ENCODE data around the gene GPR55. TPM values are rescaled to one million over a fixed set of nuclear protein-coding genes. Genes with fewer than 3 reads are reported as not detected.

GPR55 gene
- total RNA-seq, 3 donors from 2014 or later: 1.2 to 1.6 (median 1.5) TPM

DNA sequence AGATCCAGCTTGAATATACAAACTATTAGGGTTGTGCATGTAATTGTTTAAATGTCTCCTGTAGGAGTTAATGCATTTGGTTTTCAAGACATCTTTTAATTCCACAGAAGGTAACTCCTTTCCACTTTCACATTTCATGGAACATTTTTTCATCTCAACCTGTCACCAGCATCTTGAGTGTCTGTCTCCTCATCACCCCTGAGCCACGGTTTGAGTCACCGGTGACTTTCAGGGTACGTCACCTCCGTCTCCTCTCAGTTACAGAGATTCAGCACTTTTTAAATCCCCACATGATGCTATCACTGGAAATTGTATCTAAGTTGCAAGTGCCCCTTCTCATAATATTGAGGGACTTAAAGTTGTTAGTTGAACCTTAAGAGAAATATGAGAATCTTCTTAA is 25.3 kb downstream of the GPR55 start:
- Mint-ChIP-seq H3K27me3 (ENCODE audit: low read depth) (peaks cover 18% of the 10 kb centered on the region), H3K4me3 (no peak overlapping the region), H3K9me3 (no peaks in the 10 kb centered on the region), H3K36me3 (ENCODE audit: insufficient read depth) (no peaks in the 10 kb centered on the region), H3K4me1 (ENCODE audit: low read depth) (peaks cover 18% of the 10 kb centered on the region)
- DNase-seq (no peak), ATAC-seq (peak; percentile 83 to 85)

DNA sequence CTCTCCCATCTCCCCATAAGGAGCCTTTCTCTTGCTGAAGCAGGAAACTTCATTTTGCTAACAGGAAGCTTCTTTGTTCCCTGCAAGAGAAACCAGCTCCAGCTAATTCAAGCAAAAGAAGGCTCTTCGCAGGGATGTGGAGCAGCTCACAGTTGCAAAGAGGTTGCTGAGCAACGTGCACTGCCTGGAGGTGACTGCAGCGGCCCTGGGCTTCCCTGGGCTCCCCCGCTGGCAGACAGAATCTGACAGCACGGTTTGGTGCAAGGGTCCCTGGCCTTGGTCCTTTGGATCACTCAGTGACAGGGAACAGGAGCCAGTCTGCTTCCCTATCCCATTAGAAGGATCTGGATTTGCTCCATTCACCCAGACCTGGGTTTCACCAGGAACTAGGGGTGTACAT is 25.8 kb downstream of the GPR55 start:
- H3K4me1 Mint-ChIP-seq (ENCODE audit: low read depth): peaks cover 18% of the 10 kb centered on the region
- H3K9me3 Mint-ChIP-seq: no peaks in the 10 kb centered on the region
- H3K27me3 Mint-ChIP-seq (ENCODE audit: low read depth): peaks cover 20% of the 10 kb centered on the region
- H3K4me3 Mint-ChIP-seq: no peak overlapping the region
- no peak for ATAC-seq
- no peak for DNase-seq
- no peaks in the 10 kb centered on the region for H3K36me3 Mint-ChIP-seq (ENCODE audit: insufficient read depth)

DNA sequence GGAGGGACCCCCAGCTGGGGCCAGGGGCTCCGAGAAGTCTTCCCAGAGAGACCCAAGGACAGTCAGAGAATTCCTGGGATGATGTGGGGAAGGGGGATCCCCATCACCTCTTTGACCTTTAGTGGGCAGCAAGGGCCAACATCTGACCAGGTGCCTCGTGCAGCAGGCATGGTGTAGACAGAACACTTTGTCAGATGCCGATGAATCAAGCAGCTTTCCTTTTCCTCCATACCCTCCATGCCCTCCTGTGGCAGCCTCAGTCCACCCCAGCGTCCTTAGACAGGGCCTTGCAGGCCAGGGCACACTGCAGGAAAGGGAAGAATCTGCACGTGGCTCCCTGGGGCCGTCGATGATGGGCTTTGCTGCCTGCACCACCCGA is 26.3 kb downstream of the GPR55 start:
- peaks cover 18% of the 10 kb centered on the region for H3K4me1 Mint-ChIP-seq (ENCODE audit: low read depth)
- H3K36me3 Mint-ChIP-seq (ENCODE audit: insufficient read depth): no peaks in the 10 kb centered on the region
- H3K4me3 Mint-ChIP-seq: no peak overlapping the region
- ATAC-seq: no peak
- peaks cover 20% of the 10 kb centered on the region for H3K27me3 Mint-ChIP-seq (ENCODE audit: low read depth)
- no peak for DNase-seq
- no peaks in the 10 kb centered on the region for H3K9me3 Mint-ChIP-seq

DNA sequence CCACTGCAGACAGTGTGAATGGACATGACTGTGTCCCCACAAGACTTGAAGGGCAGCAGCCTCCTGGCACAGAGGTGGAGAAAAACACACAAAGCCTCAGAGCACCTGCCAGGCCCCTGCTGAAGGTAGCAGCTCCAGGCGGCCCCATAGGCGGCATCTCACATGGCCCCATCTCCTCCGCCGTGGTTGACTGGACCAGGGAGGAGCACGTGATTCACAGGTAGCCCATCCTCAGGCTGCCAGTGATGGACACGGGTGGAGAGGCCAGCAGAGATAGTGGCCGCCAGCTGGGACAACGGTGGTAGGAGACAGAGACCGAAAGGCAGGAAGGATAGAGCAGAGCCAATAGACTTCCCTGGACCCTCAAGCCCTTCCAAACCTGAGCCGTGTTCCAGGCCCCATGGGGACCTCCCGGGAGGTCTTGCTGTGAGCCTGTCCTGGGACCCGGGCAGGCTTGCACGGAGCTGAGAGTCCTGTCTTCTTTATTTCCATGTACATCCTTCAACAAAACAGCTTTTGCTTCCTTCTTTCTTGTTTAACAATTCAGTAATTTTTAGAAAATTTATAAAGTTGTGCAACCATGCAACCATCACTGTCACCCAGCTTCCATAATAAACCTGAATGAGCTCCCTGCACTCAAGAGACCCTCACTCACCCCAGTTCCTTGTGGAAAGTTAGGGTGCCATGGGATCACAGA is 26.9 kb downstream of the GPR55 start:
- ATAC-seq (no peak), DNase-seq (no peak)
- H3K27me3 Mint-ChIP-seq (ENCODE audit: low read depth): peaks cover 22% of the 10 kb centered on the region
- H3K36me3 Mint-ChIP-seq (ENCODE audit: insufficient read depth): no peaks in the 10 kb centered on the region
- peaks cover 18% of the 10 kb centered on the region for H3K4me1 Mint-ChIP-seq (ENCODE audit: low read depth)
- H3K4me3 Mint-ChIP-seq: no peak overlapping the region
- H3K9me3 Mint-ChIP-seq: no peaks in the 10 kb centered on the region

DNA sequence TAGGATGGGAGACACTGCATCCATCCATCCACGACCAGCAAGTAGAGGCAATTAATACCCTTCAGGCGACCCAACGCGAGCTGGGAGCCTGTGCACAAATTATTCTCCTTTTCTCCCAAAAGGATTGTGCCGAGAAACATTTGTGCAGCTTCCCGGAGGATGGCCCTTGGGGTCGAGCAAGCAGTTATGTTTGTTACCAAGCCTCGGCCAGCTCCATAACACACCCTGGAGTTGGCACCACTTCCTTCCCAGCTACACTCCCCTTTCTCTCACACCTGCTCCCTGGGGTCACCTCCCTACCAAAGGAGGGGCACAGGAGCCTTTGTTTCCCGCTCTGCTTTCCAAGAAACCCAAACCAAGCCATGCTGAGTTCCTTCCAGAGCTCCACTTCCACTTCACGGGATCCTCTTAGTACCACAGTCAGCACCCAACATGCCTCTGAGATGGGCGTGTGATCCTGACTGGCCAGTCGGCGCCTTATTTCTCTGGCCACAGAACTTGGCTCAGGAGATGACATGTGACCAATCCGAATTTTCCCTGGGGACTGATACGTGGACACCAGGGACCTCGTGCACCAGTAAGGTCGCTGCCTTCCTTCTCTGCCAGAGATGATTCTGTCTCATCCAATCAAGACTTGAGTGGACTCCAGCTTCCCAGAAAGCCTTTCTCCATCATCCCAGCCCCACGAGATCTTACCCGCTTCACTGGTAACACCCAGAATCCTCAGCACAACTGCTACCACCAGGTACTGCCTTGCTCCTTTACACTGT is 28.5 kb downstream of the GPR55 start:
- Mint-ChIP-seq H3K4me1 (ENCODE audit: low read depth) (peaks cover 16% of the 10 kb centered on the region), H3K27me3 (ENCODE audit: low read depth) (peaks cover 29% of the 10 kb centered on the region), H3K4me3 (no peak overlapping the region), H3K9me3 (no peaks in the 10 kb centered on the region), H3K36me3 (ENCODE audit: insufficient read depth) (no peaks in the 10 kb centered on the region)
- DNase-seq: no peak
- ATAC-seq: no peak

DNA sequence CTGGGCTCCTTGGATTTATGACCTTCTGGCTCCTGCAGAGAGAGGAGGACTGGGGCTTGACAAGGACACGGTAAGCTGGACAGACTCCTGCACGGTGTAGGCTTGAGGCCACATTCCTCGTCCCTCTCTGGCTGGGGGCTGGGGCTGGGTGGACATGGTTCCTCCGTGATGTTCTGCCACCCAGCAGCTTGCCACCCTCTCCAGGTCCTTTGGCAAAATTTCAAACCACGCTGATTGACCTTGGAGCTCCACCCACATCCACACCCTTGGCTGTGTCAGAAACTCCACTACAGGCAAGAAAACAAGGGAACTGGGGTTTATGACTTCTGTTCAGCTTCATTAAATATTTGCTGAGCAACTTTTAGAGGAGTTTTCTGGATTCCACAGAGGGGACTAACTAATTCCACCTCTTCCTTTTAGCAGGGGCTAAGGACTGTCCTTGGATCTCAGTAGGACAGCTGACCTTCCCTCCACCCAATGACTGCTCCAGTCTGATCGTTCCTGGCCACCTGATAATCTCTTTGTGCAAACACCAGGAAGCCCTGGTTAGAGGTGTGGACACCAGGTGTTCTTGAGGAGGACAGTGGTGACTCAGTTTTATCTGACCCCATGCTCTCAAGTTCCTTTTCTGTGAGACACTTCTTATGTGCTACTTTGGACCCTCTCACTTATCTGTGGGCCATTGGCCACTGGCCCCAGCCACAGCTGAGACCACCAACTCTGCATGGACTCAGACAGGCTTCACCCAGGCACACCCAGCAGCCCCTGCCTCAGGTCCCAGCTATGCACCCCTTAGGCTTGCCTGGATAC is 29.3 kb downstream of the GPR55 start:
- Mint-ChIP-seq H3K4me3 (no peak overlapping the region), H3K27me3 (ENCODE audit: low read depth) (peaks cover 29% of the 10 kb centered on the region), H3K4me1 (ENCODE audit: low read depth) (peaks cover 16% of the 10 kb centered on the region), H3K36me3 (ENCODE audit: insufficient read depth) (no peaks in the 10 kb centered on the region), H3K9me3 (no peaks in the 10 kb centered on the region)
- ATAC-seq: no peak
- no peak for DNase-seq

DNA sequence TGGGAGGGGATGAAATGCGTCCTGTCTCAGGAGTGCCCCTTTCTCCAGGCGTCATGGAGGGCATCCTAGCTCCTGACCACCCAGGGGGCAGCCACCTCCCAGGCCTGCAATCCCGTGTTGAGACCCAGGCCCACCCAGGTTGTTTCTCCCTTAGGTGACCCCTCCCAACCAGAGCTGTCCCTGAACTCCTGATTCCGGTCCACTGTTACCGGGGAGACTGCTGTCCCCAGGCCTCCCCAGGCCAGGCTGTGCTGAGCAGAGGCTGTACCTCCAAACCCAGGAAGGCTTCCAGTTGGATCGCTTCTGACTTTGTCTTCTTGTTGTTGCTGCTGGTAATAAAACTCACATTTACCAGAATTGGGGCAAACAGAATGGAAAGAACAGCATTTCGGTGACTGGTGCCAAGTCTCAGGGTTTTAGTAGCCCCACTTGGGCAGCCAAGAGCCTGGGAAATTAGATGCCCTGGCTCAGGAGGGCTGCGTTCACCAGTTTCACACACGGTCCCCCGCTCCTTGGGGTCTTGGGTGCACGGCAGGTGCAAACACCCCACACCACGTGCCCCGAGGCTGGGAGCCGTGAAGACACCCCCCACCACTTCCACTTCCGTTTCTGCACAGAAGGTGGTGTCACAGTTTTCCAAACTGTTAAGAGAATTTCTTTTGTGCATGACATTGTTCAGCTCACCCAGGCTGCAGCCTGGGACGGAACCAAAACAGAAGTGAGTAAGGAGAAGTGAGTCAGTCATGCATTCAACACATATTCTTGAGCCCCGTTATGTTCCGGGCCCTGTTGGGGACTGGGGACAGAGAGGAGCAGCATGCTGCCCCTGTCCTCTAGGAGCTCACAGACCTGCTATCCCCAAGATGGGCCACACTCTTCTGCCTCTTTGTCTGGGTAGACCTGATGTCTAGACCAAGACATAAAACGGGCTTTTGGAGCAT is 30.9 kb downstream of the GPR55 start:
- DNase-seq (no peak), ATAC-seq (peak; percentile 83 to 94)
- Mint-ChIP-seq H3K36me3 (ENCODE audit: insufficient read depth) (no peaks in the 10 kb centered on the region), H3K4me1 (ENCODE audit: low read depth) (peaks cover 8% of the 10 kb centered on the region), H3K27me3 (ENCODE audit: low read depth) (peaks cover 29% of the 10 kb centered on the region), H3K4me3 (no peak overlapping the region), H3K9me3 (no peaks in the 10 kb centered on the region)

DNA sequence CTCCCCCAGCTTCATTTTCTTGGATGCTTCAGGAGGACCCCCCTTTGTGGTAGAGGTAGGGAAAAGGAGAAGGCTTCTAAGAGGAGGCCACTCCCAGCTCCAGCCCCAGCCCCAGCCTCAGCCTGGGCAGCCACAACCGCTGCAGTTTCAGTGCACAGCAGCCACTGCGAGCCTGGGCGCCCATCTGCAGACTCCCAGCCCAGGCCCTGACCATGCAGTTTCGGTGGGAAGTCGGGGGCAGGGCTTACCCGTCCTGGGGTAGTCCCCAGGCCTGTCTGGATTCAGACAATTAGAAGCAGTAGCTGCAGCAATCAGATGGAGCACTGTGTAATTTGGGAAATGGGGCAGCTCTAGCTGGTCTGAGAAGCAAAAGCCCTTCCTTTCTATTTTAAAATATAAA is 31.7 kb downstream of the GPR55 start:
- no peak for DNase-seq
- no peak for ATAC-seq
- no peak overlapping the region for H3K4me3 Mint-ChIP-seq
- no peaks in the 10 kb centered on the region for H3K36me3 Mint-ChIP-seq (ENCODE audit: insufficient read depth)
- peaks cover 29% of the 10 kb centered on the region for H3K27me3 Mint-ChIP-seq (ENCODE audit: low read depth)
- peaks cover 8% of the 10 kb centered on the region for H3K4me1 Mint-ChIP-seq (ENCODE audit: low read depth)
- H3K9me3 Mint-ChIP-seq: no peaks in the 10 kb centered on the region

DNA sequence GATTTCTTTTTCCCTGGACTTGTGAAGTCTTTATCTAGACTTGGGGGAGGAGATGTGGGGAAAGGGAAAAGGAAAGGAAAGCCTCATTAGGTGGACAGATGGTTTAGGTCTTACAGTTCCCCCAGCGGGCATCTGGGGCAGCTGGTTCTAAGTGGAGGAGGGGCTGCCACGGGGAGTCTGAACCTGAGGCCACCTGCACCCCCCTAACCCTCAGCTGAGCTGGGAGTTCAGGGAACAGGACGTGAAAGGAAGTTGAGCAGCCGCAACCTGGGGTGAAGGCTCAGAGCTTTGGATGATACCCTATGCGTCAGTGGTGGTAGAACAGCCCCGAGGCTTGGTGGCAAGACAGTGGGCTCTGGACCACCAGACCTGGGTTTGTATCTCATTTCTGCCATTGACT is 33.5 kb downstream of the GPR55 start:
- Mint-ChIP-seq H3K9me3 (no peaks in the 10 kb centered on the region), H3K4me1 (ENCODE audit: low read depth) (peaks cover 8% of the 10 kb centered on the region), H3K27me3 (ENCODE audit: low read depth) (peaks cover 20% of the 10 kb centered on the region), H3K36me3 (ENCODE audit: insufficient read depth) (no peaks in the 10 kb centered on the region), H3K4me3 (no peak overlapping the region)
- no peak for DNase-seq
- ATAC-seq: no peak

DNA sequence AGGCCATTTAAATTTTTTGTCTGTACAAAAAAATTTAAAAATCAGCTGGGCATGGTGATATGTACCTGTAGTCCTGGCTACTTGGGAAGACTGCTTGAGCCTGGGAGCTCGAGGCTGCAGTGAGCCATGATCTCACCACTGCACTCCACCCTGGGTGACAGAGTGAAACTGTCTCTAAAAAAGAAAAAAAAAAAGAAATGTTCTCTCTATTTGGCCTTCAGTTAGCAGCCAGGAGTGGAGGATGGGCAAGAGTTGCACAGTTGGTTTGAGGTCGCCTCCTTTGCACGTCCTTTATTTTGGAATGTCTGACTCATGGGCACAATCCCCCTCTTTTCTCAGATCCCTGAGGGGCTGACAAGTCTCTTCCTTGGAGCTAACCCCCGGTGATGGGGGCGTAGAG is 34.0 kb downstream of the GPR55 start:
- H3K4me3 Mint-ChIP-seq: no peak overlapping the region
- H3K27me3 Mint-ChIP-seq (ENCODE audit: low read depth): peaks cover 19% of the 10 kb centered on the region
- ATAC-seq (no peak), DNase-seq (no peak)
- peaks cover 8% of the 10 kb centered on the region for H3K4me1 Mint-ChIP-seq (ENCODE audit: low read depth)
- H3K9me3 Mint-ChIP-seq: no peaks in the 10 kb centered on the region
- no peaks in the 10 kb centered on the region for H3K36me3 Mint-ChIP-seq (ENCODE audit: insufficient read depth)

DNA sequence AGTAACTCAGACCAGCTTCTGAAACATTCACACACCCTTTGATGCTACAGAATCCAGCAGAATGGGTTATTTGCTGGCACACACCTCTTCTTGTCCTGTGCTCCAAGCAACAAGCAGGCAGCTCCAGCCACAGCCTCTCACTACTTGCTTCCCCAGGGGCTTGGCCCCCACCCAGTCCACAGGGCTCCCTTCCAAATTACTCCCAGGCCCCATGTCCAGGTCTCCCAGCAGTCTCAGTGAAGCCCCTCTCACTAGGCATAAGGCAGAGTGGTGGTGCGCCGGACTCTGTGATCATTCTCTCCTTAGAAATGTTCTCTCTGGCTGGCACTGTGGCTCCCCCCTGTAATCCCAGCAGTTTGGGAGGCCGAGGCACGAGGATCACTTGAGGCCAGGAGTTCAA is 34.4 kb downstream of the GPR55 start:
- Mint-ChIP-seq H3K27me3 (ENCODE audit: low read depth) (peaks cover 19% of the 10 kb centered on the region), H3K4me3 (no peak overlapping the region), H3K36me3 (ENCODE audit: insufficient read depth) (no peaks in the 10 kb centered on the region), H3K4me1 (ENCODE audit: low read depth) (peaks cover 8% of the 10 kb centered on the region), H3K9me3 (no peaks in the 10 kb centered on the region)
- DNase-seq (no peak), ATAC-seq (no peak)

DNA sequence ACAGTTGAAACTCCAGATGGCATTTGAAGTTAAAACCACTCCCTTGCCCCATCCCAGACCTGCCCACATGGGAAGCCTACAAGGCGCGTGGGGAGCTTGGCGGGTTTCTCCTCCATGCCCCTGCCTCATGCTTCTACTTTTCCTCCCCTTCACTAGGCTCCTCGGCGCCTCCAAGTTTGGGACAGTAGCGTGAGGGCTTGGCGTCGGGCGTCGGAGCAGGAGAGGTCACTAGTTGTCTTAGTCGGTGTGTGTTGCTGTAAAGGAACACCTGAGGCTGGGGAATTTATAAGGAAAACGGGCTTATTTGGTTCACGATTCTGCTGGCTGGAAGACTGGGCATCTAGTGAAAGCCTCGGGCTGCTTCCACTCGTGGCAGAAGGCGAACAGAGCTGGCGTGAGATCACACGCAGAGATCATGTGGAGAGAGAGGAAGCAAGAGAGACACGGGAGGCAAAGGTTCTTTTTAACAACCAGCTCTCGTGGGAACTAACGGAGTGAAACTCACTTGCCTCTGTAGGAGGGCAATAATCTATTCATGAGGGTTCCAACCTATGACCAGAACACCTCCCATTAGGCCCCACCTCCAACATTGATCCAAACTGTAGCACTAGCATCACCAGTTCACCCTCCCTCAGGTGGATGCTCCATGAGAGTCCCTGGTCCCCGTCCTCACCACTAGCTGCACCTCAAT is 35.0 kb downstream of the GPR55 start:
- ATAC-seq: no peak
- no peak overlapping the region for H3K4me3 Mint-ChIP-seq
- no peak for DNase-seq
- H3K27me3 Mint-ChIP-seq (ENCODE audit: low read depth): peaks cover 19% of the 10 kb centered on the region
- H3K9me3 Mint-ChIP-seq: no peaks in the 10 kb centered on the region
- no peaks in the 10 kb centered on the region for H3K36me3 Mint-ChIP-seq (ENCODE audit: insufficient read depth)
- H3K4me1 Mint-ChIP-seq (ENCODE audit: low read depth): peaks cover 8% of the 10 kb centered on the region

DNA sequence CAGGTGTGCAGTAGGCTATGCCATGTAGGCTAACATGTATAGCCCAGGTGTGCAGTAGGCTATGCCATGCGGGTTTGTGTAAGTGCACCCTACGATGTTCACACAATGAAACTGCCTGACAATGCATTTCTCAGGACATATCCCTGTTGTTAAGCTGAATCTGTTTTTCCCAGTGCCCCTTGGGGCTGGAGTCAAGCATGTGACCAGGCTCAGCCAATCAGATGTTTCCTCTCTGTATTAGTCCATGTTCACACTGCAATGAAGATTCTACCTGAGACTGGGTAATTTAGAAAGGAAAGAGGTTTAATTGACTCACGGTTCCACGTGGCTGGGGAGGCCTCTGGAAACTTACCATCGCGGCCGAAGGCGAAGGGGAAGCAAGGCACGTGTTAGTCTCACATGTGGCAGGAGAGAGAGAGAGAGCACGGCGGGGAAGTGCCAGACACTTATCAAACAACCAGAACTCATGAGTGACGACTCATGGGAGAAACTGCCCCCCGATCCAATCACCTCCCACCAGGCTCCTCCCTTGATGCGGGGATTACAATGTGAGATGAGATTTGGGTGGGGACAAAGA is 36.1 kb downstream of the GPR55 start:
- Mint-ChIP-seq H3K27me3 (ENCODE audit: low read depth) (peaks cover 18% of the 10 kb centered on the region), H3K4me1 (ENCODE audit: low read depth) (peaks cover 1% of the 10 kb centered on the region), H3K36me3 (ENCODE audit: insufficient read depth) (no peaks in the 10 kb centered on the region), H3K4me3 (no peak overlapping the region), H3K9me3 (no peaks in the 10 kb centered on the region)
- ATAC-seq (no peak), DNase-seq (no peak)

Data from activated T-cell treated with anti-CD3 and anti-CD28 coated beads, Interleukin-2, amount 50 U/mL, for 4 hours (primary cell).